Measurements from ENCODE around the gene HS3ST5.

DNA sequence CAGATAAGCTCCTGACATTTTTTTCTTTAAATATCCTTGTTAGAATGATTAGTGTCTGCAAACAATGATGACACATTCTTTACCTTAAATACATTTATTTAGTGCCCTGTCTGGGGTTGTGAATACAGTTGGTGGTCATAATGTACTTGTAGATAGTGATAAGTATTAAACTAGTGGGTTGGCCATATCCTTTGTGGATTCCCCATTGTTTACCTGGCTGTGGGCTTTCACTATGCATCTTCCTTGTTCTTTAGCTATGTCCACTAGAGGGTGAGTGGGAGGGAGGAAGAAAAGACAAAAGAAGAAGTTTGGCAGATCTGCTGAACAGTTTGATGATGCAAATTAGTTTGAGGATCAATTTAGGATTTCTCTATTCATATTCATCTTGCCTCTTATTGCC is 15.7 kb downstream of the HS3ST5 start:
- no peak for TF ChIP-seq POLR2AphosphoS5 (IDR thresholded peaks at IDR 0.05; ENCODE audit: low read depth, low read length)
- TF ChIP-seq, protein P1, sequence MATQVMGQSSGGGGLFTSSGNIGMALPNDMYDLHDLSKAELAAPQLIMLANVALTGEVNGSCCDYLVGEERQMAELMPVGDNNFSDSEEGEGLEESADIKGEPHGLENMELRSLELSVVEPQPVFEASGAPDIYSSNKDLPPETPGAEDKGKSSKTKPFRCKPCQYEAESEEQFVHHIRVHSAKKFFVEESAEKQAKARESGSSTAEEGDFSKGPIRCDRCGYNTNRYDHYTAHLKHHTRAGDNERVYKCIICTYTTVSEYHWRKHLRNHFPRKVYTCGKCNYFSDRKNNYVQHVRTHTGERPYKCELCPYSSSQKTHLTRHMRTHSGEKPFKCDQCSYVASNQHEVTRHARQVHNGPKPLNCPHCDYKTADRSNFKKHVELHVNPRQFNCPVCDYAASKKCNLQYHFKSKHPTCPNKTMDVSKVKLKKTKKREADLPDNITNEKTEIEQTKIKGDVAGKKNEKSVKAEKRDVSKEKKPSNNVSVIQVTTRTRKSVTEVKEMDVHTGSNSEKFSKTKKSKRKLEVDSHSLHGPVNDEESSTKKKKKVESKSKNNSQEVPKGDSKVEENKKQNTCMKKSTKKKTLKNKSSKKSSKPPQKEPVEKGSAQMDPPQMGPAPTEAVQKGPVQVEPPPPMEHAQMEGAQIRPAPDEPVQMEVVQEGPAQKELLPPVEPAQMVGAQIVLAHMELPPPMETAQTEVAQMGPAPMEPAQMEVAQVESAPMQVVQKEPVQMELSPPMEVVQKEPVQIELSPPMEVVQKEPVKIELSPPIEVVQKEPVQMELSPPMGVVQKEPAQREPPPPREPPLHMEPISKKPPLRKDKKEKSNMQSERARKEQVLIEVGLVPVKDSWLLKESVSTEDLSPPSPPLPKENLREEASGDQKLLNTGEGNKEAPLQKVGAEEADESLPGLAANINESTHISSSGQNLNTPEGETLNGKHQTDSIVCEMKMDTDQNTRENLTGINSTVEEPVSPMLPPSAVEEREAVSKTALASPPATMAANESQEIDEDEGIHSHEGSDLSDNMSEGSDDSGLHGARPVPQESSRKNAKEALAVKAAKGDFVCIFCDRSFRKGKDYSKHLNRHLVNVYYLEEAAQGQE (IDR thresholded peaks at IDR 0.05; ENCODE audit: insufficient read depth in 1 of 2, low read depth in 2 of 2, low read length in 2 of 2) = no peak
- TF ChIP-seq TAF1 (IDR thresholded peaks at IDR 0.05; ENCODE audit: borderline replicate concordance, insufficient read depth, low read length) = no peak
- TF ChIP-seq SIN3A (IDR thresholded peaks at IDR 0.05; ENCODE audit: borderline replicate concordance, insufficient read depth, low read length) = no peak
- no peak for TF ChIP-seq FOXP2 (optimal IDR thresholded peaks at IDR 0.05; ENCODE audit: borderline replicate concordance, extremely low read depth, extremely low read length, insufficient read depth)

Measured in PFSK-1 (cell line).